Measurements from ENCODE around the gene ARHGAP42.
"Not testable (repeated sequence)": the region's sequence is repeated elsewhere in the genome, so short reads cannot be mapped to it uniquely, and the experiment has no call there.

ARHGAP42 gene

GRCh38 chr11:100999756-101000155 lies 312.7 kb downstream of the ARHGAP42 start:
- DNase-seq (ENCODE audit: insufficient read length, low spot score) (no peak), FAIRE-seq (no peak)

GRCh38 chr11:101003468-101003867 lies 316.4 kb downstream of the ARHGAP42 start:
- FAIRE-seq: no peak
- no peak for DNase-seq (ENCODE audit: insufficient read length, low spot score)

GRCh38 chr11:101008961-101009689 lies 322.0 kb downstream of the ARHGAP42 start:
- DNase-seq (ENCODE audit: insufficient read length, low spot score) (no peak), FAIRE-seq (no peak)

GRCh38 chr11:101009690-101010055 lies 322.6 kb downstream of the ARHGAP42 start:
- no peak for FAIRE-seq
- no peak for DNase-seq (ENCODE audit: insufficient read length, low spot score)

DNA sequence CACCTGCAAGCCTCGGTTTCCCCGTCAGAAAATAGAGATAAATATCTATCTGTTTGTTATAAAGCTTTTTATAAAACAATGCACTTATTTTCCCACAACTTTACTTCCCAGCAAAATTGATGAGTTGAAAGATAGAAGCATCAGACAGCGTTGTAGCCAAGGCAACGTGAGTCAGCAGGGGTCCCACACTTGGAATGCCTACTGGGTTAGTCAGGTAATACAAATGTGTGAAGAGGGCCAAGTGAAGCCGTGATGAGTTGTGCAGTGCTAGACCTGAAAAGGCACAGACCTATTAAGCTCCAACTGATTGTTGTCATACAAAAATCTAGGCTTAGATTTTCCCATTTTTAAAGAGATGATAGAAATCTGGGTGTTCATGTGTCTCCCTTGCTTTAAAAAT lies 323.8 kb downstream of the ARHGAP42 start:
- DNase-seq (ENCODE audit: insufficient read length, low spot score) (no peak), FAIRE-seq (no peak)

- no peak for FAIRE-seq
- no peak for DNase-seq (ENCODE audit: insufficient read length, low spot score)
Observed at GRCh38 chr11:101011881-101012280, 324.8 kb downstream of the ARHGAP42 start.

- not testable (repeated sequence) for FAIRE-seq; DNase-seq (ENCODE audit: insufficient read length, low spot score)
Observed at GRCh38 chr11:101013702-101014101, 326.6 kb downstream of the ARHGAP42 start.

DNA sequence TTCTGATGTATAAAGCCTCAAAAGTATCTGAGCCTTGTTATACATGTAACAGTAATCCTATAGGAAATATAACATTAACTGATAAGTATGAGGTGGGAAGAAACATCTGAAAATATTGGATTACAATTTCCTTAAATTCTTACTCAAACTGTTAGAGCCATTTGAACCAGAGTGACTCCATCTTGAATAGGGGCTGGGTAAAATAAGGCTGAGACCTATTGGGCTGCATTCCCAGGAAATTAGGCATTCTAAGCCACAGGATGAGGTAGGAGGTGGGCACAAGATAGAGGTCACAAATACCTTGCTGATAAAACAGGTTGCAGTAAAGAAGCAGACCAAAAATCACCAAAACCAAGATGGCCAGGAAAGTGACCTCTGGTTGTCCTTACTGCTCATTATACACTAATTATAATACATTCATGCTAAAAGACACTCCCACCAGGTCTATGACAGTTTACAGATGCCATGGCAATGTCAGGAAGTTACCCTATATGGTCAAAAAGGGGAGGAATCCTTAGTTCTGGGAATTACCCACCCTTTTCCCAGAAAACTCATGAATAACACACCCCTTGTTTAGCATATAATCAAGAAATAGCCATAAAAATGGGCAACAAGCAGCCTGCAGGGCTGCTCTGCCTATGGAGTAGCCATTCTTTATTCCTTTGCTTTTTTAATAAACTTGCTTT lies 327.7 kb downstream of the ARHGAP42 start:
- no peak for FAIRE-seq
- no peak for DNase-seq (ENCODE audit: insufficient read length, low spot score)

GRCh38 chr11:101019870-101020269 lies 332.8 kb downstream of the ARHGAP42 start:
- FAIRE-seq (no peak), DNase-seq (ENCODE audit: insufficient read length, low spot score) (no peak)

- FAIRE-seq: no peak
- DNase-seq (ENCODE audit: insufficient read length, low spot score): no peak
Observed at GRCh38 chr11:101022256-101022655, 335.2 kb downstream of the ARHGAP42 start.

DNA sequence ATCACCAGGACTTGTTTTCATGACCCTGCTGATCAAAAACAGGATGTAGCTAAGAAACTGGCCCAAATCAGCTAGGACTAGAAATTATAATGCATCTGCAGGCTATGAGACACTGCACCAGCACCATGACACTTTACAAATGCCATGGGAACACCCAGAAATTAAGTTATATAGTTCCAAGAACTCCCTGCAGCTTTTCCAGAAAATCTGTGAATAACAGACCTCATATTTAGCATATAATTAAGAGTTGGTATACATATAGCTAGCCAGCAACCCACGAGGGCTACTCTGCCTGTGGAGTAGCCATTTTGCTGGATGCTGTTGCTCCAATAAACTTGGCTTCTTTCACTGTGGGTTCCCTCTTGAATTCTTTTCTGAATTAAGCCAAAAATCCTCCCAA lies 341.6 kb downstream of the ARHGAP42 start:
- FAIRE-seq: no peak

GRCh38 chr11:101030015-101030414 lies 342.9 kb downstream of the ARHGAP42 start:
- DNase-seq (ENCODE audit: insufficient read length, low spot score) (no peak), FAIRE-seq (no peak)

More for the DNA sequence above, 341.6 kb downstream of the ARHGAP42 start:
- DNase-seq (ENCODE audit: insufficient read length, low spot score): no peak

DNA sequence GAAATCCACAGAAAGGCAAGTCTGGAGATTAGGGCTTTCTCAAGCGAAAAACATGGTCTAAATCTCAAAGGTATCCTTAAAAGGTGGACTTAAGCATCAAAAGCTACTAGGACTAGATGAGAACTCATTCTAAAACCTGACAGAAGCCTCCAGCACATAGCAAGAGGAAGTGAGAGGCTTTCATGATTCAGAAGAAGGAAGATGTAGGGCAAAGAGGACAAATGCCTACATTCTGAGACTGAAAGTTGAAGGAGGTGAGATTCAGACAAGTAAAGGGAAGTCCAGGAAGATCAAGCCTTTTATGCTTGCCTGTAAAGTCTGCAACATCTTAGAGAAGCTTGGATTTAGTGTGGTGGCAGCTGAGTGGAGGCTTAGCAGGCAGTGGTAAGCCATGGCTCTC lies 343.6 kb downstream of the ARHGAP42 start:
- DNase-seq (ENCODE audit: insufficient read length, low spot score) (no peak), FAIRE-seq (no peak)

- DNase-seq (ENCODE audit: insufficient read length, low spot score) (no peak), FAIRE-seq (no peak)
Observed at GRCh38 chr11:101031713-101032112, 344.6 kb downstream of the ARHGAP42 start.

GRCh38 chr11:101032991-101033390 lies 345.9 kb downstream of the ARHGAP42 start:
- no peak for DNase-seq (ENCODE audit: insufficient read length, low spot score)
- no peak for FAIRE-seq

- DNase-seq (ENCODE audit: insufficient read length, low spot score) (no peak), FAIRE-seq (no peak)
Observed at GRCh38 chr11:101034076-101034475, 347.0 kb downstream of the ARHGAP42 start.

DNA sequence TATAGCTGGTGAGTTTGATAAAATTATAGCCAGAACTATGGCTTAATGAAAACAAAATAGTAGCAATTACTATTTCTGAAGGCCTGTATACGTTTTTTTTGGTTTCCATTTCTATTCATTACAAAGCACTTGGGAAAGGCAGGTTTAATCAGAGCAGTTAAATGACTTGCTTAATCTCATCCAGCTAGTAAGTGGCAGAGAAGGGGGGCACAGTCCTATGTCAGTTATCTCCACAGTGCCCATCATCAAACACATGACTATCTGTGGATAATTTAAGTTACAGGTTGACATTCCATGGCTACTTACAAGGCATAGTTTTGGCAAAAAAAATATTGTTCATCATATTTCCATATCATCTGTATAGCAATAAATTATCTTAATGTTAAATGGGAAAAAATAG lies 348.8 kb downstream of the ARHGAP42 start:
- FAIRE-seq (no peak), DNase-seq (ENCODE audit: insufficient read length, low spot score) (no peak)
